LoVo (cell line): Measurements from ENCODE around the gene ENPP1.
"Not testable (repeated sequence)": the region's sequence is repeated elsewhere in the genome, so short reads cannot be mapped to it uniquely, and the experiment has no call there.

Experiments
- DNase-seq: peaks from one replicate; pipeline ENCODE4 v3.0.0-alpha.2; 2016; ENCODE audit warnings: low spot score

ENPP1 gene

GRCh38 chr6:131831392-131831791 is 23.6 kb downstream of the ENPP1 start:
- DNase-seq: no peak

- DNase-seq: no peak
Measured at GRCh38 chr6:131831886-131832285, 24.1 kb downstream of the ENPP1 start.

- no peak for DNase-seq
Measured at GRCh38 chr6:131832363-131832762, 24.5 kb downstream of the ENPP1 start.

GRCh38 chr6:131838051-131838450 is 30.2 kb downstream of the ENPP1 start:
- DNase-seq: no peak

- no peak for DNase-seq
Measured at GRCh38 chr6:131839388-131839787, 31.6 kb downstream of the ENPP1 start.

GRCh38 chr6:131840441-131840840 is 32.6 kb downstream of the ENPP1 start:
- DNase-seq: no peak

- DNase-seq: no peak
Measured at GRCh38 chr6:131840936-131841583, 33.2 kb downstream of the ENPP1 start.

GRCh38 chr6:131843768-131844167 is 35.9 kb downstream of the ENPP1 start:
- no peak for DNase-seq

- no peak for DNase-seq
Measured at GRCh38 chr6:131844243-131844841, 36.5 kb downstream of the ENPP1 start.

GRCh38 chr6:131846023-131846663 is 38.3 kb downstream of the ENPP1 start:
- no peak for DNase-seq

- DNase-seq: no peak
Measured at GRCh38 chr6:131846905-131847304, 39.1 kb downstream of the ENPP1 start.

GRCh38 chr6:131849799-131850198 is 42.0 kb downstream of the ENPP1 start:
- DNase-seq: no peak

- no peak for DNase-seq
Measured at GRCh38 chr6:131851049-131851769, 43.4 kb downstream of the ENPP1 start.

GRCh38 chr6:131852200-131852599 is 44.4 kb downstream of the ENPP1 start:
- DNase-seq: no peak

- no peak for DNase-seq
Measured at GRCh38 chr6:131854803-131855202, 47.0 kb downstream of the ENPP1 start.

- DNase-seq: no peak
Measured at GRCh38 chr6:131858765-131859415, 51.1 kb downstream of the ENPP1 start.

GRCh38 chr6:131859658-131860057 is 51.8 kb downstream of the ENPP1 start:
- DNase-seq: not testable (repeated sequence)

GRCh38 chr6:131861381-131861780 is 53.6 kb downstream of the ENPP1 start:
- DNase-seq: no peak

- DNase-seq: no peak
Measured at GRCh38 chr6:131862476-131862875, 54.7 kb downstream of the ENPP1 start.

- no peak for DNase-seq
Measured at GRCh38 chr6:131867744-131868143, 59.9 kb downstream of the ENPP1 start.

GRCh38 chr6:131868836-131869235 is 61.0 kb downstream of the ENPP1 start:
- DNase-seq: no peak

GRCh38 chr6:131875647-131876046 is 67.8 kb downstream of the ENPP1 start:
- no peak for DNase-seq
